ENCODE measurements around the gene RANBP3L.
"Not testable (repeated sequence)": the region's sequence is repeated elsewhere in the genome, so short reads cannot be mapped to it uniquely, and the experiment has no call there.

The RANBP3L gene

GRCh38 chr5:36202521-36202961, 99.2 kb downstream of the RANBP3L start:
- no peak for DNase-seq

- DNase-seq = no peak
Measured at GRCh38 chr5:36200513-36200912, 101.2 kb downstream of the RANBP3L start.

- no peak for DNase-seq
Measured at GRCh38 chr5:36199620-36200019, 102.1 kb downstream of the RANBP3L start.

GRCh38 chr5:36198783-36199182, 102.9 kb downstream of the RANBP3L start:
- not testable (repeated sequence) for DNase-seq
